Stimulated activated CD4-positive, alpha-beta T cell treated with anti-CD3 and anti-CD28 coated beads, Interleukin-15, amount 100 ng/mL, for 24 hours (primary cell): ENCODE measurements around the gene GAS2L2.

Source experiments
- DNase-seq: peaks from one replicate; pipeline ENCODE4 v3.0.0-alpha.2; 2020

Gene GAS2L2

GRCh38 chr17:35745246-35745645, 7.8 kb downstream of the GAS2L2 start:
- DNase-seq, result no peak

GRCh38 chr17:35744830-35745229, 8.2 kb downstream of the GAS2L2 start:
- no peak for DNase-seq

DNA sequence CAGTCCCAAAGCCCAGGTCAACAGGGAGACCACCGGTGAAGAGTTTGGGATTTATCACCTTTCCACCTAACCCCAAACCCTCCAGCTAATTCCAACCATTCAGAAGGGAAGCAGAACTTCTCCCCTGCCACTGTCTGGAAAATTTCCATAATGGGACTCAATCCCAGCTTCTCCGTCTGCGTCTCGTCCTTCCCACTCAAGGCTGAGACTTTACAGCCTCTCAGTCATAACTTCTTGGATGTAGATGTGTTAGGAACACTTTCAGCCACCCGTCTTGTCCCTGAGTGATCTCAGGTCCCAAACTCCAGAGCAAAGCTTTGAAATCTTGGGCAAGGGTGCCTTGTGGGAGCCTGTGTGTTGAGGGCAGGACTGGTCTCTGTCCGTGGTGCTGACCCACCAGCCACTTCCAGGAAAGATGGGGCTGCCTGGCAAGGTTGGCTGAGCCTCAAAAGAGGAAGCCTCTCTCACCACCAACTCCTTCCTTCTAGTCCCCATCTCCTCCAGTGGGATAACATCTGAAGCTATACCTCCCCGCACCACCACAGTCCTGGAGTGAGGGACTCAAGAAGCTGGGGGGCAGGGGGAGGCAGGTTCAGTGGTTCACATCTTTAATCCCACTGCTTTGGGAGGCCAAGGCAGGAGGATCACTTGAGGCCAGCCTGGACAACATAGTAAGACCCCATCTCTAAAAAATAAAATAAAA, 9.3 kb downstream of the GAS2L2 start:
- no peak for DNase-seq

- no peak for DNase-seq
These were observed 10.1 kb downstream of the GAS2L2 start for GRCh38 chr17:35742896-35743477.

DNA sequence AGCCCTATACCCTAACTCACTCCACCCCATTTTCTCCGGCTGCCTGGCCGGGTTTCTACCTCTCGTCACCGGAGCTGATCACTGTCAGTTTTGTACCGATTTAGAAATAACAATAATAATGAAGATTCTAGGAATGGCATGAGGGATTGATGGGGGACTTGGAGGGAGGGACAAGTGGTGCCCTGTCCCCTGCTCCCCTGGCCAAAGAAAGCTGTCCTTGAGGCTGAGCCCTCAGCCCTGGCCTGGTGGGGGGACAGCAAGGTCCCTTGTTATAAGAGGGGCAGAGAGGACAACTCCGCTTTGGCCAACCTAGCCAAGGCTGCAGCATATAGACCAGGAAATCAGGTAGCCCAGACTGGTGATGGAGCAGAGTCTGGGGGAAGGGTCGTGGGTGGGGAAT, 10.5 kb downstream of the GAS2L2 start:
- no peak for DNase-seq

- peak; percentile 54 for DNase-seq
These were observed 11.8 kb downstream of the GAS2L2 start for GRCh38 chr17:35740997-35741931.

- DNase-seq, result no peak
These were observed 12.8 kb downstream of the GAS2L2 start for GRCh38 chr17:35740216-35740615.

DNA sequence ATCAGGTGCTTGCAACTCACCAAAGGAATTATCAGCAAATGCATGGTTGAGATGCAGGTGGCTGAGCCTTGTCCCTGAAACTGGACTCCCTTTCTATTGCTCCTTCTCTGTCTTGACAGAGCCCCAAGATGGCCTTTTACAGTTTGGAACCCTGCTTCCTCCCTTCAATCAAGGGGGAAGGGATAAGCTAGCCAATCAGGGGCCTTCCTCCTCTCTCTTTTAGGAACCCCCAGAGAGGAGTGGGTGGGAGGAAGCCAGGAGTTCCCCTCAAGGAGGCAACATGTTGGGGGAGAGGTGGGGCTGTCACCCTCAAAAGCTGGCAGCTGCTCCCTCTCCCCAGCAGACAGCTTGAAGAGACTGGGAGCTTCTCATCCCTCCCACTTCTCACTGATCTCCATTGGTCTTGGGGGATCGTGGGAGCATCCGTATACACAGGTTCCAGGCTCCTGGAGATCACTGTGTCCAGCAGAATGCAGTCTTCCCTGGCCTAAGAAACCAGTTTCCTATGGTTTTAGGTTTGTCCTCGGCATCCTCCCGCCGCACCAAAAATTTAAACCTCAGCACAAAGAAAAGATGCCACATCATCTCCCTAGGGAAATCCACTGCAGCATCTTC, 14.4 kb downstream of the GAS2L2 start:
- no peak for DNase-seq

DNA sequence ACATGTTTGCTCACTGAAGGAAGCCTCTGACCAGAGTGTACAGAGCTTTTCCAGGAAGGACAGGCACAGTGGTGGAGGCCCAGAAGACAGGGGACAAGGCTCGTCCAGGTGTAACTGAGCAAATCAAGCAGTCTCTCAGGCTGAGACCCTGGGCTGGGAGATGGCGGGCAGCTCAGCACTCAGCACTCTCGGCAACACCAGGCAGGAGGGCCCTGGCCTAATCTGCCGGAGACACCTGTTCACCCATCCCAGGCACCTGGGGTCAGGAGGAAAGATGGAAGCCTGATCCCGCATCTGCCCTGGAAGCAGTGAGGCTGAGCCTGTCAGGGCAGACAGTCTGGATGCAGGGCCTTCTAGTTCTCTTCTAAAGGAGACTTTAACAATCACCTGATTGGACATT, 16.8 kb downstream of the GAS2L2 start:
- no peak for DNase-seq

- DNase-seq, result no peak
These were observed 17.8 kb downstream of the GAS2L2 start for GRCh38 chr17:35735036-35735805.

DNA sequence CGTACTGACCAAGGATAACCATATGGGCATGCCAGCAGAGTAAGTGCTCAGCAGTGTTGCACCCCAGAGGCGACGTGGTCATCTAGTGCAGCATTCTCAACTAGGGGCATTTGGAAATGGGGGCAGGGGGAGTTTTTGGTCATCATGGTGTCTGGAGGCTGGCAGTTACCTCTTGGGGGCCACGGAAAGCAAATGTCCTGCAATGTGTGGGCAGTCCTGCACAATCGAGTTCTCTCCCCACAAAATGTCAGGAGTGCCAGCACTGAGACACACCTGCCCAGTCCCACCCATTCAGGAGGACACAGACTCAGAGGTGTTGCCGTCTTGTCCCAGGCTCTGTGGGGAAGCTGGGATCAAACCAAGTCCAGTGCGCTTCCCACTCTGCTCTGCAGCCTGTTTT, 18.6 kb downstream of the GAS2L2 start:
- no peak for DNase-seq

GRCh38 chr17:35733366-35733765, 19.7 kb downstream of the GAS2L2 start:
- DNase-seq, result no peak

GRCh38 chr17:35732806-35733136, 20.3 kb downstream of the GAS2L2 start:
- DNase-seq, result no peak

- DNase-seq, result no peak
These were observed 20.9 kb downstream of the GAS2L2 start for GRCh38 chr17:35731917-35732805.

DNA sequence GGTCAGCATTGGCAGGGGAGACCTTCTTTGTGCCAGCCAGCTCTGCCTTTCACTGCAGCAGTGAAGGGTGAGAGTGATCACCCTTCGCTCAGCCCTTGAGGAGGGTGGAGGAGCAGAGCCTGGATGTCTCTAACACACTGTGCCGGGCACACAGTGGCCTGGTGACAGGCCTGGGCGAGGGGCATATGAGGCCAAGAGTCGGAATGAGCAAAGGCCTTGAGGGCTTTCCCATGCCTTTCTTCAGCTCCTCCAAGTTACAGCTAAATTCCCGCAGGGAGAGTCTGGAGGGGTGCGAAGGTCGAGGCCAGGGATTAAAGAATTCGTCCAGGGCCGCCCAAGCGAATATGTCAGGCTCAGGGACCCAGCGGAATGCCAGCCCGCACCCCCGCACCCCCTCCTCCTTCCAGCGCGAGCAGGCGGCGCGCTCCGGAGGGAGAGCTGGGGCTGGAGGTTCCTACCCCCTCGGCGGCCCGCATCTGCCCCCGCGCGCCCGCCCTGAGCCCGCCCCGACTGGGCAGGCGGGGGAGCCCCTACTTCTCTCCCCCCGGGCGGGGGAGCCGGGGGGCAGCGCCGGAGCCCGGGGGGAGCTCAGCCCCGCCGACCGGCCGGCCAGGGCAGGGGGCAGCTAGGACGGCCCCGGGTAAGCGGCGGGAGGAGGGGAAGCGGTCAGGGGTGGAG, 21.7 kb downstream of the GAS2L2 start, which contains the start of gene RASL10B:
TSS of gene RASL10B (plus strand) at position 401 of the 678 bp plus-strand sequence. CDS start 3,546 bp downstream, outside the sequence.
- peak; percentile 75 for DNase-seq

DNA sequence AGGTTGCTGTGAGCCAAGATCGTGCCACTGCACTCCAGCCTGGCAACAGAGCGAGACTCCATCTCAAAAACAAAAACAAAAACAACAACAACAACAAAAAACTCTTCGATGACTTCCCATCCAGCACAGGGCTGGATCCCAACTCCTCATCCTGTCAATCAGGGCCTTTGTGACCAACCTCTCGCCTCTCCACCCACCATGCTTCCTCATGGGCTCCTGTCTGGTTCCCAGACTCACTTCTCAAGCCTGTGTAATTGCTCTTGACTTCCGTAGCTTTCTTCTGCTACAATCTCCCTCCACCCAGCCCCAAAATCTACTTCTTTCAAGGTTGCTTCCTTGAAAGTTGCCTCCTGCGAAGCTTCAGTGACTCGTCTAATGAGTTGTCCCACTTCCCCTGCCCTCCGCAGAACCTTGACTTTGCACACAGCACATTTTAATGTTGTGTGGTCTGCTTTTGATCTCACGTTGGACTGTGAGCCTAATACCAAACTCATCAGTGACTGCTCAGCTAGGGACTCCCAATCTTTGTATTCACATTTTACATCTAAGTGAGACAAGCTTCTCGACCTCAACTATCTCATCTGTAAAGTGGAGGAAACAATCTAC, 22.5 kb downstream of the GAS2L2 start:
- no peak for DNase-seq

DNA sequence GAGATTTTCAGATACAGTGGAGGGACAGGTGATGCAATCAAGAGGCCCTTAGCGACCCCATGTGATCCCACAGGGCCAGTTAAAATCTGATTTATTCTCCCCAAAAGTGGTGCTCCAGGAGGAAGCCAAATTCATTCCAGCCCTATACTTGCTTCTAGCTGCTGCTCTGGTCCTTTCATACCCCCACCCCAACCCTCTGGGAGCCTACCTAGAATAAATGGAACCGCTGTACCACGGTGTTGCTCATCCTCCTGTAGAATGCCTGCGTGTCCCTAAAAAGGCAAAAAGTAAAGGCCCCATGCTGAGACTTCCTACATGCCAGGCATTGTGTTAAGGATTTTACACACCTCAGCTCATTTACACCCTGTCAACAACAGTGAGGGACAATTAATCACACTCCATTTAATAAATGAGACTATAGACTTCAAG, 23.6 kb downstream of the GAS2L2 start:
- DNase-seq, result no peak

DNA sequence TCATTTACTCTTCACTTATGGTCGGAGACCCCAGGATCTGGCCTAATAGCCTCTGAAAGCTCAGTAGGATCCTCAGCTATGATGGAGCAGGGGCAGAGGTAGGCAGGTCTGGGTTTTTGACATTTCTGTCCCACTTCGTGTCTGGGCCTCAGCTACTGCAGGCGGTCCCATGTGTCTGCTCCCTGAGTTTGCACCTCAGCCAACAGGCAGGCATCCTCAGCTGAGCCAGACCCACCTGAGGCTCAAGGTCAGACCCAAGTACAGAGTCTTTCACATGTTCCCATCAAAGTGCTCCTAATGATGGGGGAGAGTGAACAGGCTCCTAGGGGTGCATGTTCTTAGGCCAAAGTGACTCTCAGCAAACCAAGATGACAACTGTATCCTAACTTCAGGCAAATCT, 24.5 kb downstream of the GAS2L2 start:
- no peak for DNase-seq

GRCh38 chr17:35727635-35728034, 25.4 kb downstream of the GAS2L2 start:
- DNase-seq, result no peak

- DNase-seq, result no peak
These were observed 26.0 kb downstream of the GAS2L2 start for GRCh38 chr17:35726953-35727460.
